Measurements from ENCODE around the gene USP35. TPM values are rescaled to one million over a fixed set of nuclear protein-coding genes. Genes with fewer than 3 reads are reported as not detected.

Gene USP35
- total RNA-seq, 1 donor from 2014 or later: 10.9 TPM

DNA sequence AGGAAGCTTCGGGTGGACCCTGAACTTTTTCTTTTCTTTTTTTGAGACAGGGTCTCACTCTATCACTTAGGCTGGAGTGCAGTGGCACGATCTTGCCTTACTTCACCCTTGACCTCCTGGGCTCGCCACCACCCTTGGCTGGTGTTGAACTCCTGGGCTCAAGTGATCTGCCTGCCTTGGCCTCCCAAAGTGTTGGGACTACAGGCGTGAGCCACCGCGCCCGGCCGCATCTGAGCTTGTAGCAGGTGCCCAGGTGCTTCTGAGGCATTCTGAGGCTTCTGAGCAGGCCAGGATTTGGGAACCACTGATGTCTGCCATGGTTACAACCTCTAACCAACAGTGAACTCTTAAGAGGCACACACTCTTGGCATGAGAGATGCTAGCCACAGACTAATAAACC is 5.1 kb downstream of the USP35 start:
- no peak overlapping the region for H3K27ac Mint-ChIP-seq (ENCODE audit: unreplicated experiment)
- H3K9me3 Mint-ChIP-seq (ENCODE audit: unreplicated experiment): no peaks in the 10 kb centered on the region
- TF ChIP-seq, protein P1, sequence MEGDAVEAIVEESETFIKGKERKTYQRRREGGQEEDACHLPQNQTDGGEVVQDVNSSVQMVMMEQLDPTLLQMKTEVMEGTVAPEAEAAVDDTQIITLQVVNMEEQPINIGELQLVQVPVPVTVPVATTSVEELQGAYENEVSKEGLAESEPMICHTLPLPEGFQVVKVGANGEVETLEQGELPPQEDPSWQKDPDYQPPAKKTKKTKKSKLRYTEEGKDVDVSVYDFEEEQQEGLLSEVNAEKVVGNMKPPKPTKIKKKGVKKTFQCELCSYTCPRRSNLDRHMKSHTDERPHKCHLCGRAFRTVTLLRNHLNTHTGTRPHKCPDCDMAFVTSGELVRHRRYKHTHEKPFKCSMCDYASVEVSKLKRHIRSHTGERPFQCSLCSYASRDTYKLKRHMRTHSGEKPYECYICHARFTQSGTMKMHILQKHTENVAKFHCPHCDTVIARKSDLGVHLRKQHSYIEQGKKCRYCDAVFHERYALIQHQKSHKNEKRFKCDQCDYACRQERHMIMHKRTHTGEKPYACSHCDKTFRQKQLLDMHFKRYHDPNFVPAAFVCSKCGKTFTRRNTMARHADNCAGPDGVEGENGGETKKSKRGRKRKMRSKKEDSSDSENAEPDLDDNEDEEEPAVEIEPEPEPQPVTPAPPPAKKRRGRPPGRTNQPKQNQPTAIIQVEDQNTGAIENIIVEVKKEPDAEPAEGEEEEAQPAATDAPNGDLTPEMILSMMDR (IDR thresholded peaks at IDR 0.05): no peak
- no peak for DNase-seq (ENCODE audit: extremely low spot score, unreplicated experiment)
- peaks cover 21% of the 10 kb centered on the region for H3K4me1 Mint-ChIP-seq (ENCODE audit: unreplicated experiment)
- H3K36me3 Mint-ChIP-seq (ENCODE audit: unreplicated experiment): peaks cover 12% of the 10 kb centered on the region
- no peak overlapping the region for H3K4me3 Mint-ChIP-seq (ENCODE audit: unreplicated experiment)
- H3K27me3 Mint-ChIP-seq (ENCODE audit: unreplicated experiment): no peaks in the 10 kb centered on the region

DNA sequence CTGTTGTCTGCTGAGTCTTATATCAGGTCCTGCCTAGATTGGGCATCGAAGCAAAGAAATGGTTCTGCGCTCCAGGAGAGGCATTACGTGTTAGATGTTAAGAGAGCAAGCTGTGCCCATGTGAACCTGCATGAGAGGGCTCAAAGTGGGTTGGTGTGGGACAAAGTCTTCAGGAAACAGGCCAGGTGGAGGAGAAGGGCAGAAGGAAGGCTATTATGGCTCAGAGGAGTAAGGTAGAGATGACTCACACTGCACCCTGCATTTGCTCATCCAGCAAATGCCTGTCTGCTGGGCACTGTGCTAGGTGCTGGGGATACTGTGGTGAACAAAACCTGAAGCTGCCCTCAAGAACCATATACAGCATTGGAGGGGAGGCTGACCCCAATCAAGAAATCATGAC is 5.8 kb downstream of the USP35 start:
- TF ChIP-seq, protein P1 (IDR thresholded peaks at IDR 0.05): no peak
- Mint-ChIP-seq H3K9me3 (ENCODE audit: unreplicated experiment) (no peaks in the 10 kb centered on the region), H3K27me3 (ENCODE audit: unreplicated experiment) (no peaks in the 10 kb centered on the region), H3K27ac (ENCODE audit: unreplicated experiment) (no peak overlapping the region), H3K4me1 (ENCODE audit: unreplicated experiment) (peaks cover 19% of the 10 kb centered on the region), H3K4me3 (ENCODE audit: unreplicated experiment) (no peak overlapping the region), H3K36me3 (ENCODE audit: unreplicated experiment) (peaks cover 12% of the 10 kb centered on the region)
- no peak for DNase-seq (ENCODE audit: extremely low spot score, unreplicated experiment)

DNA sequence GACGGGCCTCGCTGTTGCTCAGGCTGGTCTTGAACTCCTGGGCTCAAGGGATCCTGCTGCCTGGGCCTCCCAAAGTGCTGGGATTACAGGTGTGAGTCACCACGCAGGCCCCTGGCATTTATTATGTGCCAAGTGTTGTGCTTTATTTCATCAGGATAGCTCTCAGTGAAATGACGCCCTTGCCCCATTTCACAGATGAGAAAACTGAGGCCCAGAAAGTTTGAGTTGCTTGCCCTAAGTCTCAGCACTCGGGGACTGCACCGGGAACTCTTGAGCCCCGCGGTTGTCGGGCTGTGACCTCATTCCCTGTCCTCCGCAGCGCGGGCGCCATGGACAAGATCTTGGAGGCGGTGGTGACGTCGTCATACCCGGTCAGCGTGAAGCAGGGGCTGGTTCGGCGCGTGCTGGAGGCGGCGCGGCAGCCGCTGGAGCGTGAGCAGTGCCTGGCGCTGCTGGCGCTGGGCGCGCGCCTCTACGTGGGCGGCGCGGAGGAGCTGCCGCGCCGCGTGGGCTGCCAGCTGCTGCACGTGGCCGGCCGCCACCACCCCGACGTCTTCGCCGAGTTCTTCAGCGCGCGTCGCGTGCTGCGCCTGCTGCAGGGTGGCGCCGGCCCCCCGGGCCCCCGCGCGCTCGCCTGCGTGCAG is 7.3 kb downstream of the USP35 start:
- Mint-ChIP-seq H3K4me3 (ENCODE audit: unreplicated experiment) (no peak overlapping the region), H3K27ac (ENCODE audit: unreplicated experiment) (no peak overlapping the region), H3K36me3 (ENCODE audit: unreplicated experiment) (peaks cover 16% of the 10 kb centered on the region), H3K27me3 (ENCODE audit: unreplicated experiment) (no peaks in the 10 kb centered on the region), H3K9me3 (ENCODE audit: unreplicated experiment) (no peaks in the 10 kb centered on the region), H3K4me1 (ENCODE audit: unreplicated experiment) (peaks cover 5% of the 10 kb centered on the region)
- TF ChIP-seq, protein P1 (IDR thresholded peaks at IDR 0.05): no peak
- no peak for DNase-seq (ENCODE audit: extremely low spot score, unreplicated experiment)

DNA sequence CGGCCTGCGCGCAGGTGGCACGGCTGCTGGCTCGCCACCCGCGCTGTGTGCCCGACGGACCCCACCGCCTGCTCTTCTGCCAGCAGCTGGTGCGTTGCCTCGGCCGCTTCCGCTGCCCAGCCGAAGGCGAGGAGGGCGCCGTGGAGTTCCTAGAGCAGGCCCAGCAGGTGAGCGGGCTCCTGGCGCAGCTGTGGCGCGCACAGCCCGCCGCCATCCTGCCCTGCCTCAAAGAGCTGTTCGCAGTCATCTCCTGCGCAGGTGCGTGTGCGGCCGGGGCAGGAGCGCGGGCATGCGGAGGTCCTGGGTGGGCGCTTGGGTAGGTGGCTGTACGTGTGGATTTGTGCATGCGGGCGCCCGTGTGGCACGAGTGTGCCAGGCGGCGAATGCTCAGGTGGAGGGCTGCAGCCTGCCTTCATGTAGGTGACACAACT is 8.0 kb downstream of the USP35 start:
- no peaks in the 10 kb centered on the region for H3K27me3 Mint-ChIP-seq (ENCODE audit: unreplicated experiment)
- no peaks in the 10 kb centered on the region for H3K4me1 Mint-ChIP-seq (ENCODE audit: unreplicated experiment)
- no peak for DNase-seq (ENCODE audit: extremely low spot score, unreplicated experiment)
- H3K36me3 Mint-ChIP-seq (ENCODE audit: unreplicated experiment): peaks cover 22% of the 10 kb centered on the region
- TF ChIP-seq, protein P1 (IDR thresholded peaks at IDR 0.05): no peak
- H3K9me3 Mint-ChIP-seq (ENCODE audit: unreplicated experiment): no peaks in the 10 kb centered on the region
- H3K27ac Mint-ChIP-seq (ENCODE audit: unreplicated experiment): no peak overlapping the region
- H3K4me3 Mint-ChIP-seq (ENCODE audit: unreplicated experiment): no peak overlapping the region

DNA sequence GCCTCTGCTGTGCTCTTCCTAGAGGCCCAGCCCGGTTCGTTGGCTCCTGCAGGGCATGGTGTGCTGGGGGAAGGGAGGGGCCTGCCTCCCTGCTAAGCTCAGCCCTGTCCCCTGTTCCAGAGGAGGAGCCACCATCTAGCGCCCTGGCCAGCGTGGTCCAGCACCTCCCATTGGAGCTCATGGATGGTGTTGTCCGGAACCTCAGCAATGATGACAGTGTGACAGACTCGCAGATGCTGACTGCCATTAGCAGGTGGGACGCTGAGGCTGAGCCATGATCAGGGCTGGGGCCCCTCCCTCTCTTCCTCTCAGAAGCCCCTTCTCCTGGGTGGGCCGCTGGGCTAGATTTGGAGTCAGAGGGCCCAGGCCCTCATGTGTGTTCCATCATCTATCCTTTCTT is 9.1 kb downstream of the USP35 start:
- TF ChIP-seq, protein P1 (IDR thresholded peaks at IDR 0.05): no peak
- Mint-ChIP-seq H3K27me3 (ENCODE audit: unreplicated experiment) (no peaks in the 10 kb centered on the region), H3K4me1 (ENCODE audit: unreplicated experiment) (no peaks in the 10 kb centered on the region), H3K4me3 (ENCODE audit: unreplicated experiment) (no peak overlapping the region), H3K36me3 (ENCODE audit: unreplicated experiment) (peaks cover 25% of the 10 kb centered on the region), H3K9me3 (ENCODE audit: unreplicated experiment) (no peaks in the 10 kb centered on the region), H3K27ac (ENCODE audit: unreplicated experiment) (no peak overlapping the region)
- DNase-seq (ENCODE audit: extremely low spot score, unreplicated experiment): no peak

All from osteocyte (in vitro differentiated cells).